A549 (cell line): Measurements from ENCODE around the gene MCU. TPM values are rescaled to one million over a fixed set of nuclear protein-coding genes. Genes with fewer than 3 reads are reported as not detected.
A peak's percentile ranks its signal among the peaks of the same experiment; 100 is the strongest.

Source experiments
- ATAC-seq, 2 experiments: fragments of 200-7000 bp in 1 of 2; fragments of >200 bp in 1 of 2; cut with Nextera tagmentation in 1 of 2; cut with Tn5 transposase in 1 of 2; 3 replicates each; pipeline versions ENCODE4 v1.8.0 to v1.9.1; 2018 to 2020; ENCODE audit warnings: mild to moderate bottlenecking in 1 of 2, moderate library complexity in 1 of 2
- CTCF ChIA-PET: fragments of 300-600 bp; sonication (Branson Sonifier 250); formaldehyde crosslinking; extraction: SDS; loops from one replicate; lab custom pipeline; 2021; ENCODE audit warnings: antibody characterized with exemption, inconsistent platforms; lab: Yijun Ruan, JAX
- POLR2A ChIA-PET: fragments of 350-600 bp; formaldehyde crosslinking; extraction: SDS; loops from one replicate; lab custom pipeline; 2021; ENCODE audit warnings: antibody characterized with exemption, inconsistent platforms; lab: Yijun Ruan, JAX
- DNase-seq, 2 experiments: peaks; one replicate each; pipeline versions ENCODE4 v3.0.0 to v3.0.0-alpha.2; 2011 to 2016; ENCODE audit warnings: low read depth in 1 of 2, low spot score in 1 of 2
- FAIRE-seq: peaks from 2 replicates; lab custom pipeline; 2011; peaks lifted over from hg19 to GRCh38; lab: Jason Lieb, UNC
- H3K27ac ChIP-seq, 2 experiments: fragments of >200 bp; sonication (Bioruptor Twin); formaldehyde crosslinking; 3 replicates each; pipeline ENCODE4 v1.5.1; 2016 to 2017
- H3K4me1 ChIP-seq: fragments of >200 bp; sonication (Bioruptor Twin); formaldehyde crosslinking; 3 replicates; pipeline ENCODE4 v1.6.1; 2016
- H3K4me2 ChIP-seq: fragments of >200 bp; sonication (Bioruptor Twin); formaldehyde crosslinking; 3 replicates; pipeline ENCODE4 v1.6.1; 2016
- H3K4me3 ChIP-seq: fragments of >200 bp; sonication (Bioruptor Twin); formaldehyde crosslinking; 3 replicates; pipeline ENCODE4 v1.5.1; 2016
- H3K9me3 ChIP-seq: fragments of >200 bp; sonication (Bioruptor Twin); formaldehyde crosslinking; 3 replicates; pipeline ENCODE4 v1.6.1; 2016
- BHLHE40 ChIP-seq: IDR thresholded peaks from 2 replicates; pipeline ENCODE4 v1.6.1; 2012; ENCODE audit warnings: low read depth, low read length, inconsistent platforms
- CBX2 ChIP-seq: fragments of 200-600 bp; sonication (generic); IDR thresholded peaks from 2 replicates; pipeline ENCODE4 v1.6.1; 2016; ENCODE audit warnings: low read depth, mild to moderate bottlenecking, borderline replicate concordance
- CEBPB ChIP-seq, 2 experiments: fragments of >200 bp in 1 of 2; sonication (Bioruptor Twin) in 1 of 2; formaldehyde crosslinking in 1 of 2; IDR thresholded peaks; 2 replicates each; pipeline ENCODE4 v1.6.1; 2012 to 2016
- CHD4 ChIP-seq: fragments of 200-600 bp; sonication (generic); IDR thresholded peaks from 2 replicates; pipeline ENCODE4 v1.6.1; 2016; ENCODE audit warnings: antibody characterized with exemption, mild to moderate bottlenecking, borderline replicate concordance
- EHF ChIP-seq: fragments of 250-450 bp; sonication (Bioruptor Pico); IDR thresholded peaks from 2 replicates; pipeline ENCODE4 v1.5.0; 2020; ENCODE audit warnings: mild to moderate bottlenecking
- ESRRA ChIP-seq: fragments of 150-350 bp; IDR thresholded peaks from 2 replicates; pipeline ENCODE4 v1.6.1; 2014; ENCODE audit warnings: mild to moderate bottlenecking, low read length, borderline replicate concordance
- FOSL2 ChIP-seq, 2 experiments: fragments of 450-650 bp in 1 of 2; fragments of >200 bp in 1 of 2; sonication (Bioruptor Twin) in 1 of 2; formaldehyde crosslinking; IDR thresholded peaks; 2 replicates each; pipeline versions ENCODE4 v1.5.0 to v1.6.1; 2016 to 2020; ENCODE audit warnings: mild to moderate bottlenecking in 1 of 2, moderate library complexity in 1 of 2
- HEYL ChIP-seq: fragments of 250-450 bp; sonication (Bioruptor Pico); IDR thresholded peaks from 2 replicates; pipeline ENCODE4 v1.8.0; 2021; ENCODE audit warnings: mild to moderate bottlenecking, moderate library complexity
- HOXA7 ChIP-seq: fragments of 250-450 bp; sonication (Bioruptor Pico); IDR thresholded peaks from 2 replicates; pipeline ENCODE4 v1.5.0; 2020; ENCODE audit warnings: mild to moderate bottlenecking, moderate library complexity
- JUNB ChIP-seq: fragments of >200 bp; sonication (Bioruptor Twin); formaldehyde crosslinking; IDR thresholded peaks from 2 replicates; pipeline ENCODE4 v1.6.1; 2016
- MAFK ChIP-seq: fragments of 450-650 bp; IDR thresholded peaks from 2 replicates; pipeline ENCODE4 v1.6.1; 2014; ENCODE audit not compliant: partially characterized antibody
- MAX ChIP-seq: IDR thresholded peaks from 2 replicates; pipeline ENCODE4 v1.6.1; 2012
- MAZ ChIP-seq: fragments of 150-350 bp; IDR thresholded peaks from 2 replicates; pipeline ENCODE4 v1.6.1; 2014; ENCODE audit warnings: antibody characterized with exemption, low read depth, low read length, borderline replicate concordance
- MYC ChIP-seq: IDR thresholded peaks from 2 replicates; pipeline ENCODE4 v1.6.1; 2012; ENCODE audit warnings: mild to moderate bottlenecking, inconsistent platforms, low read length, improper control_type of control experiment, borderline replicate concordance
- NPAS2 ChIP-seq: fragments of 250-450 bp; sonication (Bioruptor Pico); IDR thresholded peaks from 2 replicates; pipeline ENCODE4 v1.8.0; 2022; ENCODE audit warnings: mild to moderate bottlenecking, moderate library complexity, borderline replicate concordance
- PHF8 ChIP-seq: fragments of 200-600 bp; sonication (generic); IDR thresholded peaks from 2 replicates; pipeline ENCODE4 v1.6.1; 2016; ENCODE audit warnings: low read depth, mild to moderate bottlenecking, antibody characterized with exemption, moderate library complexity, borderline replicate concordance
- POLR2AphosphoS2 ChIP-seq: conservative IDR thresholded peaks from 2 replicates; pipeline ENCODE4 v1.6.1; 2012; ENCODE audit warnings: low read length, improper control_type of control experiment, inconsistent platforms
- RCOR1 ChIP-seq: fragments of 150-350 bp; IDR thresholded peaks from 2 replicates; pipeline ENCODE4 v1.6.1; 2014; ENCODE audit warnings: antibody characterized with exemption, low read length, low read depth
- SMC3 ChIP-seq: fragments of >200 bp; sonication (Bioruptor Twin); formaldehyde crosslinking; IDR thresholded peaks from 3 replicates; pipeline ENCODE4 v1.6.1; 2018; ENCODE audit warnings: inconsistent platforms
- SREBF2 ChIP-seq: fragments of 450-650 bp; IDR thresholded peaks from 2 replicates; pipeline ENCODE4 v1.6.1; 2014; ENCODE audit warnings: mild to moderate bottlenecking, moderate library complexity
- TP53 ChIP-seq: fragments of 250-450 bp; sonication (Bioruptor Pico); IDR thresholded peaks from 2 replicates; pipeline ENCODE4 v1.5.0; 2021; ENCODE audit warnings: mild to moderate bottlenecking, moderate library complexity
- ZFP36 ChIP-seq: fragments of 450-650 bp; IDR thresholded peaks from 2 replicates; pipeline ENCODE4 v1.6.1; 2014; ENCODE audit warnings: borderline replicate concordance; ENCODE audit not compliant: partially characterized antibody
- WGBS: methylation state at CpG from one replicate; pipeline ENCODE4 v1.1.6; 2017; ENCODE audit errors: missing lambda C conversion rate; 5-methylcytosine and 5-hydroxymethylcytosine counted together
- polyA plus RNA-seq, 4 experiments: library from polyadenylated mRNA; depleted of rRNA in 3 of 4; stranded (reverse); fragments of >200 nt; fragmentation: RNase III in 1 of 4; extraction: RNeasy Plus Mini Kit Qiagen cat#74134 plus additional on column Dnase treatment in 1 of 4; gene quantifications; 2 replicates in 3 of 4; 3 replicates in 1 of 4; pipeline ENCODE4 v1.2.3, GENCODE V29; 2011 to 2017
- TF ChIP-seq, protein P1 (sequence below): fragments of 450-650 bp; IDR thresholded peaks from 2 replicates; pipeline ENCODE4 v1.6.1; 2014; ENCODE audit warnings: antibody characterized with exemption

Gene MCU
- polyA plus RNA-seq, 2 of the 4 experiments (the other 2 are of a cell fraction) = 44.0 to 221 TPM

DNA sequence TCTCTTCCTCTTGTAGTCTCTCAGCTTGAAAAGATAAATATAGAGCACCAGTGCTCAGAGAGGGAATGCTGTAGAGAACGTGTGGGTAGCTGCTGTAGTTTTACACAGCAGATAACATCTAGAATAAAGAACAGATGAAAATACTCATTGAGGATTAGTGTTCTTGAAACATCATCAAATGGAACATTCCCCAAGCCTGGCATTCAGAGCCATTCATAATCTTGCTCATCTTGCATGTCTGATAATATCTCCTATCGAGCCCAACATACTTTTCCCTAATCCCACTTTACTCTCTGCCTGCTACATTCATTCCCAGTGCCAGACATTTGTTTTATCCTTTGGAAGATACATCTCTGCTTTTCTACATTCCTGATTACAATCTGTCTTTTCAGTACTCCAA is 35.2 kb downstream of the MCU start:
- WGBS = 53% methylated on average over 2 of the region's 2 CpGs
- FAIRE-seq (no peak), DNase-seq (no peak), ATAC-seq (peak in 1 of 2 experiments; percentile 29; a peak in 2 of 6 replicates)
- Histone ChIP-seq H3K4me2 (peak overlapping the region; percentile 31; the same call in 1 of the 3 replicates), H3K27ac (0 out of 6 replicates have a peak overlapping the region, but pooled peaks of 1 of the 2 experiments have one; percentile 22), H3K4me3 (no peak overlapping the region), H3K4me1 (peaks cover 39% of the 10 kb centered on the region), H3K9me3 (no peaks in the 10 kb centered on the region)
- ChIA-PET CTCF (interaction anchor here (0.6 to 1.1 kb wide), 3 partner anchors 9 to 270 kb away, joined by 3 read pairs; no protein-coding TSS in a partner anchor), POLR2A (no interaction called here)
- no peak for TF ChIP-seq BHLHE40
- TF ChIP-seq ESRRA = no peak
- no peak for TF ChIP-seq JUNB
- no peak for TF ChIP-seq SREBF2
- no peak for TF ChIP-seq MAX
- no peak for TF ChIP-seq NPAS2
- TF ChIP-seq CBX2 = no peak
- TF ChIP-seq, protein P1, sequence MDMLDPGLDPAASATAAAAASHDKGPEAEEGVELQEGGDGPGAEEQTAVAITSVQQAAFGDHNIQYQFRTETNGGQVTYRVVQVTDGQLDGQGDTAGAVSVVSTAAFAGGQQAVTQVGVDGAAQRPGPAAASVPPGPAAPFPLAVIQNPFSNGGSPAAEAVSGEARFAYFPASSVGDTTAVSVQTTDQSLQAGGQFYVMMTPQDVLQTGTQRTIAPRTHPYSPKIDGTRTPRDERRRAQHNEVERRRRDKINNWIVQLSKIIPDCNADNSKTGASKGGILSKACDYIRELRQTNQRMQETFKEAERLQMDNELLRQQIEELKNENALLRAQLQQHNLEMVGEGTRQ = no peak
- TF ChIP-seq PHF8 = no peak
- no peak for TF ChIP-seq POLR2AphosphoS2
- no peak for TF ChIP-seq HEYL

DNA sequence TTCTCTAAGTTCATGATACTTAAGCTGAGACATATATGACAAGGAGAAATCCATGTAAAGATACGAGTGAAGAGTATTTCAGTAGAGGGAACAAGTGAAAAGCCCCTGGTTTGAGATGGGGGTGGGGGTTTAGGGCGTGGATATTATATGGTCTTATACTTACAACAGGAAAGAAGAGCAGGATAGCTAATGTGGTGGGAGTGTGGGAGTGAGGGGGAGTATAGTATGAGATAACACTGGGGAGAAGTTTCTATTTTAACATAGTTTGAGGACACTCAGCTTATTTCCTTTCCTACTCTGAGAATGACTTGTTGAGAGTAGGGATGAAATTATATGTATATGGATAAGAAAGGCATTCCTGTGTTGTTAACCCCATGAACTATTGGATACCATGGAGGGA is 36.5 kb downstream of the MCU start:
- POLR2A ChIA-PET = no interaction called here
- 87% methylated on average over 2 of the region's 2 CpGs for WGBS
- H3K4me1 ChIP-seq = peaks cover 39% of the 10 kb centered on the region
- DNase-seq = no peak
- FAIRE-seq = no peak
- H3K27ac ChIP-seq = no peak overlapping the region
- H3K4me2 ChIP-seq = no peak overlapping the region
- TF ChIP-seq SMC3 = no peak
- TF ChIP-seq MAFK = no peak
- TF ChIP-seq ZFP36 = no peak
- ATAC-seq = no peak
- H3K4me3 ChIP-seq = no peak overlapping the region
- CTCF ChIA-PET = interaction anchor here (0.6 kb wide), 1 partner anchor 12 kb away, joined by 3 read pairs; no protein-coding TSS in a partner anchor
- H3K9me3 ChIP-seq = no peaks in the 10 kb centered on the region

- DNase-seq (no peak), ATAC-seq (no peak; a peak in 3 of 6 replicates), FAIRE-seq (no peak)
- peaks cover 39% of the 10 kb centered on the region for H3K4me1 ChIP-seq
- no peak for TF ChIP-seq MYC
- TF ChIP-seq JUNB = no peak
- TF ChIP-seq CHD4 = no peak
- TF ChIP-seq MAZ = no peak
- no peaks in the 10 kb centered on the region for H3K9me3 ChIP-seq
- ChIA-PET POLR2A (no interaction called here), CTCF (interaction anchor here (1.3 to 1.5 kb wide), 3 partner anchors 10 to 105 kb away, joined by 3 to 4 read pairs (median 4); no protein-coding TSS in a partner anchor)
- no peak overlapping the region for H3K27ac ChIP-seq
- H3K4me3 ChIP-seq = no peak overlapping the region
- 82% methylated on average over 3 of the region's 3 CpGs for WGBS
- H3K4me2 ChIP-seq = no peak overlapping the region
These were observed 37.6 kb downstream of the MCU start for GRCh38 chr10:72729528-72729927.

GRCh38 chr10:72730479-72730878 is 38.5 kb downstream of the MCU start:
- CTCF ChIA-PET = interaction anchor here (1.3 to 1.5 kb wide), 3 partner anchors 9 to 104 kb away, joined by 3 to 4 read pairs (median 4); no protein-coding TSS in a partner anchor

More at GRCh38 chr10:72730479-72730878, 38.5 kb downstream of the MCU start:
- Histone ChIP-seq H3K4me1 (peaks cover 43% of the 10 kb centered on the region), H3K4me3 (no peak overlapping the region), H3K4me2 (no peak overlapping the region), H3K9me3 (no peaks in the 10 kb centered on the region), H3K27ac (no peak overlapping the region)
- no peak for DNase-seq
- WGBS = 80% methylated on average over 5 of the region's 5 CpGs
- POLR2A ChIA-PET = interaction anchor here (0.7 kb wide), 1 partner anchor 476 kb away, joined by 10 read pairs; no protein-coding TSS in a partner anchor
- no peak for ATAC-seq
- FAIRE-seq = no peak
- TF ChIP-seq HOXA7 (CRISPR knock-in tag) (no peak), EHF (CRISPR knock-in tag) (no peak), TP53 (CRISPR knock-in tag) (no peak), CEBPB (IDR thresholded peaks at IDR 0.05) (no peak), RCOR1 (no peak), FOSL2 (IDR thresholded peaks at IDR 0.05) (no peak), FOSL2 (CRISPR knock-in tag; IDR thresholded peaks at IDR 0.05) (peak; percentile 39; the same call in 1 of the 2 replicates)
